Endothelial cell of umbilical vein (primary cell): ENCODE data around the gene CD33. TPM values are rescaled to one million over a fixed set of nuclear protein-coding genes. Genes with fewer than 3 reads are reported as not detected.

ENCODE experiments used
- BruUV-seq: library from RNA; stranded (reverse); fragments of 400-500 nt; replicated peaks from 2 replicates; lab custom pipeline; 2021; lab: Mats Ljungman, UMichigan
- CTCF ChIA-PET: fragments of 300-600, 350-600 bp; sonication (Branson Sonifier 250); formaldehyde crosslinking; loops from one replicate; lab custom pipeline; 2021; ENCODE audit warnings: antibody characterized with exemption, inconsistent platforms; lab: Charles Lee
- POLR2A ChIA-PET: fragments of 300-600, 350-600 bp; sonication (Branson Sonifier 250); formaldehyde crosslinking; loops from one replicate; lab custom pipeline; 2021; ENCODE audit warnings: antibody characterized with exemption, inconsistent platforms; lab: Charles Lee
- DNase-seq: peaks from one replicate; pipeline ENCODE4 v3.0.0-alpha.2; 2011; ENCODE audit warnings: low read depth, low spot score
- FAIRE-seq: peaks from 2 replicates; lab custom pipeline; 2011; peaks lifted over from hg19 to GRCh38; lab: Jason Lieb, UNC
- H2AFZ ChIP-seq: 2 replicates; pipeline ENCODE4 v1.6.0; 2012; ENCODE audit warnings: low read depth, low read length, control low read depth, inconsistent platforms
- H3K27ac ChIP-seq: 2 replicates; pipeline ENCODE4 v1.5.1; 2011; ENCODE audit warnings: low read depth, mild to moderate bottlenecking, control low read depth, low read length, moderate library complexity; ENCODE audit not compliant: insufficient read depth
- H3K27me3 ChIP-seq, 2 experiments: 2 replicates each; pipeline versions ENCODE4 v1.6.0 to v1.6.1; 2011; ENCODE audit warnings: low read length in 2 of 2, mixed read lengths in 1 of 2; ENCODE audit not compliant: control insufficient read depth in 2 of 2, insufficient read depth in 2 of 2
- H3K36me3 ChIP-seq, 2 experiments: 2 replicates in 1 of 2; 3 replicates in 1 of 2; pipeline ENCODE4 v1.5.1; 2011; ENCODE audit warnings: low read length in 2 of 2, mild to moderate bottlenecking in 1 of 2, moderate library complexity in 1 of 2; ENCODE audit not compliant: control insufficient read depth in 2 of 2, insufficient read depth in 2 of 2; ENCODE audit errors: extremely low read depth in 1 of 2
- H3K4me1 ChIP-seq: 3 replicates; pipeline ENCODE4 v1.5.1; 2011; ENCODE audit warnings: mild to moderate bottlenecking, low read length; ENCODE audit not compliant: control insufficient read depth, insufficient read depth; ENCODE audit errors: extremely low read depth
- H3K4me2 ChIP-seq: 2 replicates; pipeline ENCODE4 v1.6.1; 2011; ENCODE audit warnings: low read length, control low read depth, mixed read lengths; ENCODE audit not compliant: insufficient read depth
- H3K4me3 ChIP-seq, 3 experiments: fragments of 200-600 bp in 1 of 3; sonication (generic), shearing (Covaris generic) in 1 of 3; replicated peaks in 1 of 3; 2 replicates each; pipeline ENCODE4 v1.5.1; 2011 to 2016; ENCODE audit warnings: control low read depth in 3 of 3, low read length in 3 of 3, mild to moderate bottlenecking in 2 of 3, inconsistent platforms in 1 of 3, low read depth in 1 of 3, moderate library complexity in 1 of 3; ENCODE audit not compliant: insufficient read depth in 1 of 3
- H3K79me2 ChIP-seq: 2 replicates; pipeline ENCODE4 v1.6.0; 2012; ENCODE audit warnings: low read length, inconsistent platforms; ENCODE audit not compliant: control insufficient read depth, insufficient read depth
- H3K9ac ChIP-seq: replicated peaks from 2 replicates; pipeline ENCODE3; 2011; ENCODE audit warnings: low read length, control low read depth; ENCODE audit not compliant: insufficient read depth; ENCODE audit errors: extremely low read depth
- H3K9me1 ChIP-seq: replicated peaks from 3 replicates; pipeline ENCODE4 v1.6.0; 2011; ENCODE audit warnings: mild to moderate bottlenecking, low read length; ENCODE audit not compliant: control insufficient read depth, insufficient read depth; ENCODE audit errors: extremely low read depth
- H3K9me3 ChIP-seq: replicated peaks from 2 replicates; pipeline ENCODE4 v1.5.1; 2012; ENCODE audit warnings: low read length, inconsistent platforms; ENCODE audit not compliant: control insufficient read depth, insufficient read depth
- H4K20me1 ChIP-seq: replicated peaks from 2 replicates; pipeline ENCODE3; 2011; ENCODE audit warnings: mild to moderate bottlenecking, low read length; ENCODE audit not compliant: control insufficient read depth, insufficient read depth; ENCODE audit errors: extremely low read depth
- CTCF ChIP-seq, 2 donors: IDR thresholded peaks; 1 replicate in 1 of 2; 2 replicates in 1 of 2; pipeline ENCODE4 v1.5.1; 2011; ENCODE audit warnings: low read length in 2 of 2, mild to moderate bottlenecking in 2 of 2, moderate library complexity in 2 of 2, control low read depth in 1 of 2, inconsistent platforms in 1 of 2, low read depth in 1 of 2; ENCODE audit not compliant: insufficient read depth in 1 of 2; ENCODE audit errors: extremely low read depth in 1 of 2
- EZH2 ChIP-seq: IDR thresholded peaks from 2 replicates; pipeline ENCODE4 v1.6.1; 2012; ENCODE audit warnings: borderline replicate concordance, low read depth, mild to moderate bottlenecking, moderate library complexity, low read length, inconsistent platforms; ENCODE audit not compliant: severe bottlenecking
- FOS ChIP-seq: IDR thresholded peaks from 2 replicates; pipeline ENCODE4 v1.6.1; 2011; ENCODE audit warnings: mild to moderate bottlenecking, low read length, moderate library complexity, borderline replicate concordance; ENCODE audit not compliant: insufficient read depth
- GATA2 ChIP-seq: IDR thresholded peaks from 2 replicates; pipeline ENCODE4 v1.7.0; 2011; ENCODE audit warnings: low read depth, mild to moderate bottlenecking, moderate library complexity, mixed read lengths, low read length; ENCODE audit not compliant: insufficient read length, insufficient read depth
- JUN ChIP-seq: IDR thresholded peaks from 2 replicates; pipeline ENCODE4 v1.6.1; 2011; ENCODE audit warnings: borderline replicate concordance, low read depth; ENCODE audit not compliant: insufficient read length, insufficient read depth
- MYC ChIP-seq: IDR thresholded peaks from one replicate; pipeline ENCODE4 v1.6.1; 2011; ENCODE audit warnings: mild to moderate bottlenecking, low read depth, low read length
- POLR2A ChIP-seq: IDR thresholded peaks from 2 replicates; pipeline ENCODE4 v1.6.1; 2012; ENCODE audit warnings: low read depth, mild to moderate bottlenecking, control low read depth, low read length
- POLR2AphosphoS5 ChIP-seq: IDR thresholded peaks from 2 replicates; pipeline ENCODE4 v1.6.1; 2012; ENCODE audit warnings: low read depth, mild to moderate bottlenecking, control low read depth, low read length, moderate library complexity; ENCODE audit not compliant: insufficient read depth
- dilution Hi-C: fragments of 300-500 bp; cut with MboI; formaldehyde crosslinking; loops from one replicate; pipeline ENCODE4 v1.15.0; 2019; ENCODE audit warnings: low sequenced_read_pairs; ENCODE audit not compliant: extremely low pct_ligation_motif_present
- intact Hi-C: fragments of 100-400 bp; cut with micrococcal nuclease; formaldehyde crosslinking; loops from one replicate; pipeline ENCODE4 v1.10.0; 2022
- polyA plus RNA-seq, 4 experiments: library from polyadenylated mRNA; depleted of rRNA in 3 of 4; stranded (reverse) in 3 of 4; unstranded in 1 of 4; fragments of >200 nt; gene quantifications; 2 replicates each; pipeline versions ENCODE4 v1.2.1 to v1.2.3, GENCODE V29; 2011 to 2012; ENCODE audit warnings: missing spikeins in 1 of 4
- total RNA-seq: library from RNA; stranded (reverse); gene quantifications from 2 replicates; pipeline ENCODE4 v1.2.3, GENCODE V29; 2021
- TF ChIP-seq, protein P1 (sequence below): IDR thresholded peaks from 2 replicates; pipeline ENCODE4 v1.6.1; 2011; ENCODE audit not compliant: insufficient read depth, insufficient read length

Gene CD33
- total and polyA plus RNA-seq, 2 donors (not counting 3 experiments of a cell fraction or from before 2014, with no cell fraction given): not detected

- H3K36me3 ChIP-seq: no peaks in the 10 kb centered on the region
- no TSS peak for BruUV-seq
- no peaks in the 10 kb centered on the region for H3K4me1 ChIP-seq
- H3K79me2 ChIP-seq: no peaks in the 10 kb centered on the region
- no peaks in the 10 kb centered on the region for H4K20me1 ChIP-seq
- DNase-seq (no peak), FAIRE-seq (no peak)
- TF ChIP-seq FOS (no peak), POLR2AphosphoS5 (no peak), JUN (no peak), POLR2A (no peak), MYC (no peak)
- TF ChIP-seq, protein P1, sequence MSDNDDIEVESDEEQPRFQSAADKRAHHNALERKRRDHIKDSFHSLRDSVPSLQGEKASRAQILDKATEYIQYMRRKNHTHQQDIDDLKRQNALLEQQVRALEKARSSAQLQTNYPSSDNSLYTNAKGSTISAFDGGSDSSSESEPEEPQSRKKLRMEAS: no peak
- no peak overlapping the region for H3K4me3 ChIP-seq
- intact Hi-C loops: no loop called here
- CTCF ChIA-PET: no interaction called here
- H3K27me3 ChIP-seq: no peaks in the 10 kb centered on the region
- H3K9ac ChIP-seq: no peak overlapping the region
- POLR2A ChIA-PET: no interaction called here
- no peaks in the 10 kb centered on the region for H3K9me1 ChIP-seq
- dilution Hi-C loops: no loop called here
- H3K9me3 ChIP-seq: no peaks in the 10 kb centered on the region
- H3K27ac ChIP-seq: no peak overlapping the region
- no peak overlapping the region for H3K4me2 ChIP-seq
- H2AFZ ChIP-seq: no peak overlapping the region
Measured at GRCh38 chr19:51224163-51224641, 678 bp upstream of the CD33 start.

DNA sequence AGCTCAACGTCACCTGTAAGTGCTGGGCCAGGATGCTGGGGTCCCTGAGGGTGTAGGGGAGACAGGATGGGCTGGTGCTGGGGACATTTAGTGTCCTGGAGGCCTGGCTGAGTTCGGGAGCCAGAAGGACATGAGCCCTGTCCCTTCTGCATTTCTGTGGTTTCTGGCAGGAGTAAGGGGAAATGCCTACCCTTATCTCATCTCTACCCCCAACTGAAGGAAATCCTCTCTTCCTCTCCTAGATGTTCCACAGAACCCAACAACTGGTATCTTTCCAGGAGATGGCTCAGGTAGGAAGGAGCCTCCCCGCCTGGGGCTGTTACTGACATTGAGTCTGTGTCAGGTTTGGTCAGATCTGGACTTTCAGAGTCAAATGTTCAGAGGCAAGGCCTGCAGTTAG, 1.2 kb downstream of the CD33 start:
- dilution Hi-C loops: no loop called here

More for the DNA sequence above, 1.2 kb downstream of the CD33 start:
- no peaks in the 10 kb centered on the region for H4K20me1 ChIP-seq
- no peak for TF ChIP-seq GATA2
- TF ChIP-seq JUN: no peak
- no peak for TF ChIP-seq CTCF (IDR thresholded peaks at IDR 0.05; ENCODE audit: extremely low read depth in 1 of 2, insufficient read depth in 1 of 2, low read depth in 1 of 2, low read length in 2 of 2)
- TF ChIP-seq, protein P1: no peak
- TF ChIP-seq EZH2: no peak
- TF ChIP-seq MYC: no peak
- no peak for TF ChIP-seq FOS
- no peak for TF ChIP-seq POLR2AphosphoS5
- no peak for TF ChIP-seq POLR2A
- H3K27me3 ChIP-seq: no peaks in the 10 kb centered on the region
- no peaks in the 10 kb centered on the region for H3K9me3 ChIP-seq
- H3K4me3 ChIP-seq: no peak overlapping the region
- H3K79me2 ChIP-seq: no peaks in the 10 kb centered on the region
- H3K36me3 ChIP-seq: no peaks in the 10 kb centered on the region
- no peak for FAIRE-seq
- H3K4me1 ChIP-seq: no peaks in the 10 kb centered on the region
- no peak overlapping the region for H3K9ac ChIP-seq
- no peak overlapping the region for H2AFZ ChIP-seq
- H3K4me2 ChIP-seq: no peak overlapping the region
- ChIA-PET POLR2A (no interaction called here), CTCF (no interaction called here)
- DNase-seq: no peak
- intact Hi-C loops: no loop called here
- H3K9me1 ChIP-seq: no peaks in the 10 kb centered on the region
- no TSS peak for BruUV-seq
- no peak overlapping the region for H3K27ac ChIP-seq
